ENCODE results near the gene ST7. TPM values are rescaled to one million over a fixed set of nuclear protein-coding genes. Genes with fewer than 3 reads are reported as not detected.

The ST7 gene
- total and polyA plus RNA-seq, 2 of the 8 experiments (the other 6 are each of a cell fraction or from before 2014, with no cell fraction given) = 16.3 to 18.0 TPM

- no peak for TF ChIP-seq MAFK (IDR thresholded peaks at IDR 0.05; ENCODE audit: low read depth, low read length)
These were observed 284.3 kb downstream of the ST7 start (continued) for GRCh38 chr7:117237646-117238045.

Measured in H1 (cell line).